AG09309 (cell line): Measurements from ENCODE around the gene HDAC7.
A peak's percentile ranks its signal among the peaks of the same experiment; 100 is the strongest.

ENCODE experiments used
- DNase-seq: peaks from one replicate; pipeline ENCODE4 v3.0.0-alpha.2; 2010; ENCODE audit warnings: low read depth
- H3K4me3 ChIP-seq: 2 replicates; pipeline ENCODE4 v1.5.1; 2011; ENCODE audit warnings: mild to moderate bottlenecking, low read depth, low read length, moderate library complexity; ENCODE audit not compliant: control insufficient read depth
- TF ChIP-seq, protein P1 (sequence below): IDR thresholded peaks from 2 replicates; pipeline ENCODE4 v1.5.1; 2011; ENCODE audit warnings: mild to moderate bottlenecking, low read depth, low read length, inconsistent platforms; ENCODE audit not compliant: insufficient read depth, control insufficient read depth; ENCODE audit errors: missing control alignments

Gene HDAC7

GRCh38 chr12:47807338-47807737 lies 12.4 kb downstream of the HDAC7 start:
- H3K4me3 ChIP-seq = no peak overlapping the region
- DNase-seq = no peak

GRCh38 chr12:47805417-47805816 lies 14.3 kb downstream of the HDAC7 start:
- TF ChIP-seq, protein P1, sequence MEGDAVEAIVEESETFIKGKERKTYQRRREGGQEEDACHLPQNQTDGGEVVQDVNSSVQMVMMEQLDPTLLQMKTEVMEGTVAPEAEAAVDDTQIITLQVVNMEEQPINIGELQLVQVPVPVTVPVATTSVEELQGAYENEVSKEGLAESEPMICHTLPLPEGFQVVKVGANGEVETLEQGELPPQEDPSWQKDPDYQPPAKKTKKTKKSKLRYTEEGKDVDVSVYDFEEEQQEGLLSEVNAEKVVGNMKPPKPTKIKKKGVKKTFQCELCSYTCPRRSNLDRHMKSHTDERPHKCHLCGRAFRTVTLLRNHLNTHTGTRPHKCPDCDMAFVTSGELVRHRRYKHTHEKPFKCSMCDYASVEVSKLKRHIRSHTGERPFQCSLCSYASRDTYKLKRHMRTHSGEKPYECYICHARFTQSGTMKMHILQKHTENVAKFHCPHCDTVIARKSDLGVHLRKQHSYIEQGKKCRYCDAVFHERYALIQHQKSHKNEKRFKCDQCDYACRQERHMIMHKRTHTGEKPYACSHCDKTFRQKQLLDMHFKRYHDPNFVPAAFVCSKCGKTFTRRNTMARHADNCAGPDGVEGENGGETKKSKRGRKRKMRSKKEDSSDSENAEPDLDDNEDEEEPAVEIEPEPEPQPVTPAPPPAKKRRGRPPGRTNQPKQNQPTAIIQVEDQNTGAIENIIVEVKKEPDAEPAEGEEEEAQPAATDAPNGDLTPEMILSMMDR = no peak
- no peak for DNase-seq
- H3K4me3 ChIP-seq = no peak overlapping the region

More at GRCh38 chr12:47807338-47807737, 12.4 kb downstream of the HDAC7 start:
- TF ChIP-seq, protein P1 = no peak

- H3K4me3 ChIP-seq = no peak overlapping the region
- DNase-seq = no peak
- TF ChIP-seq, protein P1 = no peak
These were observed 15.5 kb downstream of the HDAC7 start for GRCh38 chr12:47804171-47804570.

DNA sequence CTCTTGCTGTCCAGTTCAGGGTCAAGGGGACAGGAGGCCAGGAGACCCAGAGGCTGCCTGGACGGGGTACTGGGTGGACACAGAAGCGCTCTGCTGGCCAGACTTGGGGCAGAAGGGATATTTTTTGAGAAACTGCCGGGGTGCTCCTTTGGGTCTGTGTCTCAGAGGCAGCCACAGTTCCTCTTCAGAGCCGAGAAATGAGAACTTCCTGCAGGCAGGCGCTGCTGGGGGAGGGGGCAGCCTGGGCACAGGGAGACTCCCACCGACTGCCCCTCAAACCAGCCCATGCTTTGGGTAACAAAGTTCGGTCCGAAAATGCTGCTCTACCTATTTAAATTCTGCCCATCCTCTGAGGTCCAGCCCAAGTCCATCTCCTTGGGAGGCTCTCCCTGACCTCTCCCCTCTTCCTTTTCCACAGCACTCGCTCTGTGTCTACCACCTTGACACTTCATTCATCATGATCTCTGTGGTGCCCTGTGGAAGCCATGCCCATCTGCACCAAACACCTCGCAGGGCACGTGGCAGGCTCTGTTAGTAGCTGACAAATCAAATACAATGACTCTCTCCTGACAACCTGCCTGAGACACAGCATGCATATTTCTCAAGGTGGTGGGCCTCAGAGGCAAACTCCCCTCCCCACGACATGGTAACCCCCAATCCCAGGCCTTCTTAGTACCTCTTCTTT lies 16.4 kb downstream of the HDAC7 start:
- no peak overlapping the region for H3K4me3 ChIP-seq
- DNase-seq = no peak
- TF ChIP-seq, protein P1 = no peak

DNA sequence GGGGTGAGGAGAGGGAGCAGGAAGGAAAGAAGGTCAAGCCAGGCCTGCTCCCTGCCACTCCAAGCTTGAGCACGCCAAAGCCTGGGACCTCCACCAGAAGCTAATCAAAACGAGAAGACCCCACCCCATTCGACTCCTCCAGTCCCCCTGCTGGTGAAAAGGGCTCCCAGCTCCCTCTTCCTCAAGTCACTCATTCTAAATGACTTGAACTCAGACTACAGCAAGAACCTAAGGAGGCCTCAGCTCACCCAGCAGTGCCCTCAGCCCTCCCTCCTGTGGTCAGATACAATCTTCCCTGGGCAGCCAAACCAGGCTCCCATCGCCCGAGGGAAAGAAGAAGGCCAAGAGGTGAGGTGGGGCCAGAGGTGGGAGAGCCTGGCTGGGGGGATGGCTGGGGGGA lies 17.4 kb downstream of the HDAC7 start:
- TF ChIP-seq, protein P1 = peak; percentile 33
- H3K4me3 ChIP-seq = no peak overlapping the region
- DNase-seq = no peak

DNA sequence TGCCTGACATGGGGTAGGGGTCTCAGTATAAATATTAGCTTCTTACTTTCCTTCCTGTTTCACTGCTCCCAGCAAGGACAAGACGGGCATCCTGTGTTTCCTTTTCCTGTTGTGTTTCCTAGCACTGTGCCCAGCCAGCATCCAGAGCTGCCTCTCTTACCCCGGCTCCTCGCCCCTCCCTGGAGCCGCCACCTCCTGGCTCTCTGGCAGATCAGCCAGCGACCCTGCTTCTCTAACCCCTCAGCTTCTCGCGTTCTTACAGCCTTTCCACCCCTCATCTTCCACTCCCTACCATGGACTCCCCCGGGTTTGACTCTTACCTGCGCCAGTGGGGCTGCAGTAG lies 17.8 kb downstream of the HDAC7 start:
- no peak for DNase-seq
- TF ChIP-seq, protein P1 = no peak
- no peak overlapping the region for H3K4me3 ChIP-seq
